GM12865 (cell line): ENCODE measurements around the gene REV1.
"Not testable (repeated sequence)": the region's sequence is repeated elsewhere in the genome, so short reads cannot be mapped to it uniquely, and the experiment has no call there.

Experiments used
- DNase-seq: peaks from one replicate; pipeline ENCODE4 v3.0.0; 2010; ENCODE audit warnings: low read depth
- H3K4me3 ChIP-seq: 2 replicates; pipeline ENCODE4 v1.5.1; 2011; ENCODE audit warnings: mild to moderate bottlenecking, low read depth, low read length, control low read depth
- CTCF ChIP-seq: IDR thresholded peaks from 2 replicates; pipeline ENCODE4 v1.5.1; 2011; ENCODE audit warnings: low read length, control low read depth, low read depth, inconsistent platforms; ENCODE audit not compliant: insufficient read depth; ENCODE audit errors: missing control alignments

Gene REV1

DNA sequence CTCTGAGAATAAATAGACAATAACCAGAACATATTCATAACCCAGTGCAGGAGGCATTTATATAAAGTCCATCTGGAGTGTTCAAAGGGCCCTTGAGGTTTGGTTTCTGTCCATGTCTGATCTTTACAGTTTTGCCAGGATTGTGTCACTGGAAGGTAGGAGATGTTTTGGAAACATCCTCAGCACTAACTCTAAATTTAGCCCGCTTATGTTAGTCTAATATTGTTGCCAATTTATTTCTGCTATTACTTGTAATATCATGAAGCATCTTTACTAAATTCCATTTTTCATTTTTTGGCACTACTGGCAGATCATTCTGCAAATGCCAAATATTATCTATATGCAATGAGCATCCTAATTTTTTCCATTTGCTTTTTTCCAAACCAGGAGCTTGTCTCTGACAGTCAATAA is 22.4 kb upstream of the REV1 start:
- DNase-seq, result no peak
- no peak overlapping the region for H3K4me3 ChIP-seq
- no peak for TF ChIP-seq CTCF

DNA sequence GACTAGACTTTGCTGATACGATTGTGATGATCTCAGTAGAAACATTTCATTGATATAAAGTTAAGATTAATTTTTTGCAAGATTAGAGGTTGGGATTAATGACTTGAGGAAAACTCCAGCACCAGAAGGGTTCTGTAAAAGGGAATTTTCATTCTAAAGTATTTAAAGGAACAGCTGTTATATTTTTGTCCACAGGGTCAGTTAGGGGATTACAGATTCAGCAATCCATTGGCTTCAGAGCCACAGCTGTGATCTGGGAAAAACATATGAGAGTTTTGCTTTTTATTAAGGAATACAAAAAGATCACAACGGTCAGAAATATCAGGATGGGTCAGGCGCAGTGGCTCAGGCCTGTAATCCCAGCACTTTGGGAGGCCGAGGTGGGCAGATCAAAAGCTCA is 19.6 kb upstream of the REV1 start:
- no peak for TF ChIP-seq CTCF
- DNase-seq, result no peak
- no peak overlapping the region for H3K4me3 ChIP-seq

DNA sequence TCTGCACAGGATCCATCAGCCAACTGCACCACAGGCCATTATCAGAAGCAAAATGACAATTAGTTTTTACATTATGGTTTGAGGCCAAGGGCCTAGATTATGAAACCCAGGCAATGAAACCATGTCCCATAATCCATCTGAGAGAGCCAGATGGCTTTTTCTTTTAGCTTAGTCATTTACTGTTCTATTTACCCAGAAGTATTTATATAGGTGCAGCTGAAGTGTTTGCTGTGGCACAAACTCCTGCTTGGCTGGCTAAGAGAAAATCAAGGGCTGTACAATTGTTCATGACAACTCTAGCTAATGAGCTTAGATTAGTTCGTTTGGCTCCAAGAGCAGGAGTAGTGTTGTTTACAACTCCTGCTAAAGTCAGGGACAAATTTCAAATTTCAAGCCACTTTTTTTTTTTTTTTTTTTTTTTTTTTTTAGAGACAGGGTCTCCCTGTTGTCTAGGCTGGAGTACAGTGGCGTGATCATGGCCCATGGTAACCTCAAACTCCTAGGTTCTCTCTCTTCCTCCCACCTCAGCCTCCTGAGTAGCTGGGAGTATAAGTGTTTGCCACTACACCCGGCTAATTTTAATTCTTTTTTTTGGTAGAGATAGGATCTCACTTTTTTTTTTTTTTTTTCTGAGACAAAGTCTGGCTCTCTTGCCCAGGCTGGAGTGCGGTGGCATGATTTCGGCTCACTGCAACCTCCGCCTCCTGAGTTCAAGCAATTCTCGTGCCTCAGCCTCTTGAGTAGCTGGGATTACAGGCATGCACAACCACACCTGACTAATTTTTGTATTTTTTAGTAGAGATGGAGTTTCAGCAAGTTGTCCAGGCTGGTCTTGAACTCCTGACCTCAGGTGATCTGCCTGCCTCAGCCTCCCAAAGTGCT is 18.4 kb upstream of the REV1 start:
- no peak overlapping the region for H3K4me3 ChIP-seq
- no peak for DNase-seq
- no peak for TF ChIP-seq CTCF

GRCh38 chr2:99504844-99505584 is 15.2 kb upstream of the REV1 start:
- no peak for DNase-seq
- H3K4me3 ChIP-seq, result no peak overlapping the region
- no peak for TF ChIP-seq CTCF

DNA sequence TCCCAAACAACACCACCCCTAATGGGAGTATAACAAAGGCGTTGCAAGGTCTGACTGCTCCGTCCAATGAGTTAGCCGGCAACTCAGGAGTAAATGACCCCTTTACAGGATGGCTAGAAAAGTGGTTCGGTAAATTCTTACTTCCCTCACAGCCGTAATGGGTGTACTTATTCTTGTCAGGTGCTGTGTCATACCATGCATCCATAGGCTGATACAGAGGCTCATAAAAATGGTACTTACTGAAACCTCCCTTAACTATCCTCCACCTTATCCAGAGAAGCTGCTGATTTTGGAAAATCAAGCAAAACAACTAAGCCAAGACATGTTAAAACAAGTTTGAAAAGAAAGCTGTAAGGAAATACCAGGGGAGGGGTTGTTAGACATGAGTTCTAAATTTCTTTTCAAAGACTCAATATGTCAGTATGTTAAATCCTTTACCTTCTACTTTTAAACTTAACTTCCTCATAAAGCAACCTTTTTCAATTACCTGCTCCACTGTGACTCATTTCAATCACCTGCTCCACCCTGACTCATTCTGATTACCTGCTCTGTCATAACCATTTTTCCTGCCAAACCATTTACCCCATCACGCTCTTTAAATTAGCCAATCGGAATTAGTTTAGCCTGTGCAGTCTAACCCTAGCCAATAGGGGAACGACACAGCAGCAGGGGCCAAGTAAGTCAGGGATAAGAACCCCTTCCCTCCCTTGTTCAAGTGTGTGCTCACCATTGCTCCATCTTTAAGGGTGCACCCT is 14.0 kb upstream of the REV1 start:
- H3K4me3 ChIP-seq, DNase-seq: not testable (repeated sequence)

GRCh38 chr2:99496021-99496420 is 6.2 kb upstream of the REV1 start:
- no peak for DNase-seq
- TF ChIP-seq CTCF, result no peak
- H3K4me3 ChIP-seq, result no peak overlapping the region
